NCI-H146 treated with DMSO at 0.1 percent for 48 hours (cell line): Measurements from ENCODE around the gene KLK15.
A peak's percentile ranks its signal among the peaks of the same experiment; 100 is the strongest.
"Not testable (repeated sequence)": the region's sequence is repeated elsewhere in the genome, so short reads cannot be mapped to it uniquely, and the experiment has no call there.

Experiments
- DNase-seq: peaks from one replicate; lab custom pipeline; 2025; ENCODE audit not compliant: unreplicated experiment; lab: John Stamatoyannopoulos, UW

Gene KLK15

DNA sequence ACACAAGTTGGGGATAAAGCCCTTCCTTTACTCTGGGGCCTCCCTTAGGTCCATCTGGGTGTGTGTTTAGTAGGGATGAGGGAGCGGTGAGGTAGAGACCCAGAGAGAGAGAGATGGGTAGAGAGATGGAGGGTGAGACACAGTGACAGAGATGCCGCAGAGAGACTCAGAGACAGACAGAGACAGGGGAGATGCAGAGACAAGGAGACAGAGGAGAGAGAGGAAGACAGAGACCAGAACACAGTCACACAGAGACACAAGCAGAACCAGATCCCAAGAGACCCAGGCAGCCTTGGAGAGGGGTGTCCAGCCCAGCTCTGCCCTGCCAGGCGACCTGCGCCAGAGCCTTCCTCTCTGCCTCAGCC is 12.1 kb downstream of the KLK15 start:
- DNase-seq = no peak

DNA sequence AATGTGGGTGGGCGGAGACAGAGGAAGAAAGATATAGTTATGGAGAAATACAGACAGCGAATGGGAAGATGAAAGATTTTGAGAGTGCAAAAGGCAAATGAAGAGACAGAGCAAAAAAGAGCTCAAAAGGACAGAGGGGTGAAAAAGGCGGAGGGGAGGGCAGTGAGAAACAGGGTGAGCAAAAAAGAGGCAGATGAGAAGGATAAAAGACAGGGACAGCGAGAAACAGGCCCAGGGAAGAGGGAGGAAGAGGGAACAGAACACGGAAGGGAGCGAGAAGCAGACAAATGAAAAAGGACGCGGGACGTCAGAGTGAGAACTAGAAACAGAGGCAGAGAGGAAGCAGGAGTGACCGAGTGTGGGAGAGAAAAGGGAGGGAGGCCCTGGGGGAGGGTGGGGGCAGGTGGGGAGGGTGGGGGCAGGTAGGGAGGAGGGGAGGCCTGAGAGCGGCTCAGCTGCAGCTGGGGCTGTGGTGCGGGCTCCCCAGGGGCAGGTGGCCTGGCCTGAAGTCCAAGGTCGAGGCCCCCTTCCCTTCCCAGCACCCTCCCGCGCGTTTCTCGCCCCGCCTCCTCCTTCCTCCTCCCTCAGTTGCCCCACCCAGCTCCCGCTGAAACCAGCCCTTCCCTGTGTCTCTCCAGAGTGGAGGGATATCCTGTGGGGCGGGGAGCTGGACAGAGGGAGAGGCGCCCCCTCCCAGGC is 12.7 kb downstream of the KLK15 start:
- DNase-seq = no peak

DNA sequence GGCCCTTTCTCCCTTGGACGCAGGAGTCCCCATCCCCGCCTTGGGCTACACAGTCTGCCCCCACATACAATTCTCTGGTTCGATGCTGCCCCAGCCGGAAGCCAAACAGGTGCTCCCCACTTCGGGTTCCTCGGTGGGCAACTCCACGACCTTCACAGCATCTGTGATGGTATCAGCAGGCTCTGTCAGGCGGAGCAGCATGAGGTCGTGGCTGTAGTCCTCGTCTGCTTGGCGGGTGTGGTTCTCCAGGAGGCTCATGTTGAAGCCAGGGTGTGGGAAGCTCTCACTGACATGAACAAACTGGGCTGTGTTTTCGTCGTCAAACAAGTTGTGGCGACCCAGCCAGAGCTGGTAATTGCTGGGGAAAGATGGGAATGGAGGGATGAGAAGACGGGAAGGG is 13.3 kb downstream of the KLK15 start:
- DNase-seq = no peak

DNA sequence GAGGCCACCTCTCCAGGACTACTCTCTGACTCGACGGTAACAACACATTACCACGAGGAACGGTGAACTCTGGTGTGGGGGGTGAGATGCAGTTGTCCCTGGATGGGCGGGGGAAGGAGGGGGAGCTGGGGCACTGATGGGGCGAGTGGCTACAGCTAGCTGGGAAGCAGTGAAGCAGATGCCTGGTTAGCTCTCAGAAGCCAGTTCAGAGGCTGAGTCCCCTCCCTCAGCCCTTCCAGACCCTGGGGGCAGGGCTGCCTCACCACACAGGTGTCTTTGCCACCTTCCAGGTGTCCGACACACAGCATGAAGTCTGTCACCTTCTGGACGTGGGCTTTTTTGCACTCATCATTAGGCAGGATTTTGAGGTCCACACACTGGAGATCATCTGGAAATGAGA is 13.7 kb downstream of the KLK15 start:
- DNase-seq = no peak

DNA sequence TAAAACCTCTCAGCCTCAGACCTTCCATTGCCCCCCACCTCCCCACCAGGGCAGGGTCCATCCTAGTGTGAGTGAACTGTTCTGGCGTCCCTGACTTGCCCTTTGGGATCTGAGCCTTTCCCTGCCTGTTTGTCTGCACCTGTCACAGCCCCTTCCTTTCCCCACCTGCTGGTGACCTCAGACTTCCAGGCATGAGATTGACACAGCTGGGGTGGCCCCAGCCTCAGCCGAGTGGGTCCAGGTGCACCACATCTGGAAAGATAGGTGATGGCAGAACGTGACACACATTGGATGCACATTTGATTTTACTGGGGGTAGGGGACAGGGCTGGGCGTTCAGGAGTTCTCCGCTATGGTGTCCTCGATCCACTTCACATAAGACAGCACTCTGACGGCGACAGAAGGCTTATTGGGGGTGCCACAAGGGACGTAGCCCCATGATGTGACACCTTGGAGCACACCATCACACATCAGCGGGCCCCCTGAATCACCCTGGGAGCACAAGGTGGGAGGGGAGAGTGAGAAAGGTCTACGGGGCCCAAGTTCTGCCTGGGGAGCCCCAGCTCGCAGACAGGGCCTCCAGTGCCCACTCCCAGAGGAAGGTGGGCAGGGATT is 14.4 kb downstream of the KLK15 start:
- peak; percentile 61 for DNase-seq

DNA sequence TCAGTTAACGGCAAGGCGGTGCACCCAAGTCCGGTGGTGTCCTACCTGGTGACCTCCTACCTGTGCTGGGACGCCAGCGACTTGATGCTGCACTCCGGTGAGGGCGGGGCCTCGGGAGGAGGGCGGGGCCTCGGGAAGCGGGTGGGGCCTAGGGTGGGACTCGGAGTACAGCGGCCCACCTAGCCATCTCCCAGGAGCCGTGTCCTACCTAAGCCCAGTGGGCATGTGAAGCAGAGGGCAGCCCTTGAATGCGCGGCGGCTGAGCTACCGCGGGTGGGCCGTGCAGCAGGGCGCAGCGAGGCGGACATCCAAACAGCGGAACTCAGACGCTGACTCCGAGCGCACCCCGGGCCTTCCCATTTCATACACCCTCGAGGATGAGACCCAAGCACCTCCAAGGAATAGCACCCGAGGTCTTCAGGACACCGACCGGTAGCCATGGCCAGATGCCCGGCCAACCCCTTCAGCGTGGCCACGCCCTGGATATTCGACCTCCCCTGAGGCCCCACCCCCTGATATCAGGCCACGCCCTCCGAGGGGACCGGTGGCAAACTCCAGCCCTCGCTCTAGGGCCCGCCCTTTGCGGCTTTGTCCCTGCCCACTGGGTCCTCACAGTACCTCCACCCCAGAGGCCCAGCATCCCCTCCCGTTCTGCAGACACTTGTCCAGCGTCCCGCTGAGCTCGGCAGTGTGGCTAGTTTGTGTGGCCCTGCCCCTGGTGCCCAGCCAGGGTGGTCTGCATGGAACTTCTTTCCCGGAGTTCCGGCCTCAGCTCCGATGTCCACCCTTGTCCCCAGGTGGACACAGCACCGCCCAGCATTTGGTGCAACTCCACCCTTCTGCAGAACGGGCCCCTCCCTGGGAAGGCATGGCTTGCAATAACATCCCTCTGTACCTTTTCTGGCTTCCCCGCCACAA is 15.2 kb downstream of the KLK15 start:
- peak; percentile 88 for DNase-seq

DNA sequence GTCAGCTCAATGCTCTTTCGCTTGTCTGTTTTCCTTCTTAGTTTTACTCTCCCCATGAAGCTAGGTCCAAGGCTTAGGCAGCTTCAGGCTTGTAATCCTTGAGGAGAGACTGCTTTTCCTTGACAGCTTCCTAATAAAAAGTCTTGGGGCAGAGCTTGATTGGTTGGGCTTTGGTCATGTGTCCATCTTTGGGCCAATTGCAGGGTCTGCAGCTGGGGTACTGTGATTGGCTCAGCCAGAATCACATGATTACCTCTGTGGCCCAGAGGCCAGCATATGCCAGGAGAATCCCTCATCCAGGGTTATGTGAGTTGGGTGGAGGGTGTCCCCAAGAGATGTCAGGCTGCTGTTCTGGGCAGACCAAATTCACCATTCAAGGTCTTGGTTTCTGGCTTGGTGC is 17.9 kb downstream of the KLK15 start:
- DNase-seq = no peak

DNA sequence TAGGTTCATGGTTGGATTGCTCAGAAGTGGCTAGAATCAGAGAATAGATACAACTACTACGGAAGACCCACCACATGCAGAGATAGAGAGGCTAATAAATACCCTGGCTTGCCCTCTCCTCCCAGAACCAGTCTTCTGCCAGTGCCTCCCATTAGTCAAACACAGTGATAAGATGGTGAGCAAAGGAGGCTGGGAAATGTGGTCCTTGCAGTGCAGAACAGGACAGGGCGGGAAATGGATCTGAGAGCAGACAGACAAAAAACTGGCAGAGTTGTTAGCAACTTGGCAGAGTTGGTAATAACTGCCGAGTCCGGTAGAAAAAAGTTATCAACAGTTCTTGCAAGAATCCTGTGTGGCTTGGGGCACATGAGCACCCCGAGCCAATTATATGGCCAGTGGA is 18.5 kb downstream of the KLK15 start:
- no peak for DNase-seq

DNA sequence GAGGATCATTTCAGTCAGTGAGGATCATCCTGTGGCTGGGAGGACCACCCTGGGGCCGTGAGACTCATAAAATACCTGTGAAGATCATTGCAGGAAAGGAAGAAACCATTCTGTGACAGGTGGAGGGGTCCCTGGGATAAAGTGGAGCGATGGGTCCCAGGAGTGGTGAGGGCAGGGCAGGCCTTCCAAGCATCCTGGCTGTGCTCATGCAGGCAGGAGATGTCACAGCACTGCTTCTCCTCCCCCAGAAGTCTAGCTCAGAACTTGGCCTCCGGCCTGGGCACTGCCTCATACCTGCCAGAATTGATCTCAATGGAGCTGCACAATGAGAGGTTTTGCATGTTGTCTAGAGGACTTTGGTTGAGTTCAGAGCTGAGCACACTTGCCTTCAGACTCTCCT is 20.9 kb downstream of the KLK15 start:
- DNase-seq = no peak

DNA sequence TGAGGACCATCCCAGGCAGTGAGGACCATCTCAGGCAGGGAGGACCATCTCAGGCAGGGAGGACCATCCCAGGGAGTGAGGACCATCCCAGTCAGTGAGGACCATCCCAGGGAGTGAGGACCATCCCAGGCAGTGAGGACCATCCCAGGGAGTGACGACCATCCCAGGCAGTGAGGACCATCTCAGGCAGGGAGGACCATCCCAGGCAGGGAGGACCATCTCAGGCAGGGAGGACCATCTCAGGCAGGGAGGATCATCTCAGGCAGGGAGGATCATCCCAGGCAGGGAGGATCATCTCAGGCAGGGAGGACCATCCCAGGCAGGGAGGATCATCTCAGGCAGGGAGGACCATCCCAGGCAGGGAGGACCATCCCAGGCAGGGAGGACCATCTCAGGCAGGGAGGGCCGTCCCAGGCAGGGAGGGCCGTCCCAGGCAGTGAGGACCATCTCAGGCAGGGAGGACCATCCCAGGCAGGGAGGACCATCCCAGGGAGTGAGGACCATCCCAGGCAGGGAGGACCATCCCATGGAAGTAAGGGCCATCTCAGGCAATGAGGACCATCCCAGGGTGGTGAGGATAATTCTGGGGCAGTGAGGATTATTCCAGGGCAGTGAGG is 21.6 kb downstream of the KLK15 start:
- DNase-seq = not testable (repeated sequence)

DNA sequence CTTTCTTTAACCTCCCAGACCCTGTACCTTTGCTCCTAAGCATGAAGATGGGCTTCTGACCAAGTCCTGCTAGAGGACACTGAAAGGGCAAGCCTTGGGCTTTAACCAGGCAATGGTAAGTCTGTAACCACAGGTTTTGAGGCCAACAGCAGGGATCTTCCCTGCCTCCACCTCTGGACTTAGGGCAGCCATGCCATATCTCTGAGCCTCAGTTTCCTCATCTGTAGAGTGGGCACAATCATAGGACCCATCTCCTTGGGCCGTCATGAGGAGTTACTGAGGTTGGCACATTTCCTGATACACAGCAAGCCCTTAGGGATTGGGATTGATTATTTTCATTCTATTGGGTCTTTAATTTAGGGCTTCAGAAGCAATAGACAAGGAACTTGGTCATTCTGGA is 24.5 kb downstream of the KLK15 start:
- DNase-seq = no peak

DNA sequence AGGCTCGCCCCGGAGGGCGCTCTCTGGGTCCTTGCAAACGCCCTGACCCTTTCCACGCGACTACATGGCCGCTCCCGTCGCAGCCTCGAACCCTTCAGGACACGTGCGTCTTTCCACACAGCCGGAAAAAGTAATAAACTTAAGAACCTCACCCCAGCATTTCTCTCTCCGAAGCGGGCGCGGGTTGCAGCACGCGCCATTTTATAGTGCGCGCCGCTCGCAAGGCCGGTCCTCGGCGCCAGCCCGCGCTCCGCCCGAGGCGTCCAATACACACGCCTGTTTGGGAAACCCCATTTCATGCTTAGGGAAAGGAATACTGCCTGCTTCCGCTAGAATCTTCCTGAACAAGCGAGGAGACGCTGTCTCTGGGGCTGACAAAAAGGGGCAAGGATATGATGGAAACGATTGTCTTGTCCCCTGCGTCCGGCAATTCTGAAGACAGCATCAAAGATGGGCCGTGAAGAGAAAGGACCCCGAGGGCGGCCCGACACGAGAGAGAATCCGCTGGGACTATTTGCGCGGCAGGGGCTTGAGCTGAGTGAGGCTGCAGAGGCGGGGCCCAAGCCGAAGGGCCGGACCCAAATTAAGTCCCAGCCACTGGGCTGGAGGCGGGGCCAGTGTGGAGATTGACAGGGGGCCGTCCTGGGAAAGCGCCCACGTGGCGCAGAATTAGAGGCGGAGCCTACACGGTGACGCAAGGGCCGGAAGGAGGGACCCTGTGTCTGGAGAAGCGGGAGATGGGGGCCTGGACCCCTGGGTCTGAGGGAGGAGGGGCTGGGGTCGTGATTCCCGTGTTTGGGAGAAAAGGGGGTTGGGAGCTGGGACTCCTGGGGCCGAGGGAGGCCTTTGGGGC is 28.7 kb downstream of the KLK15 start:
- peak; percentile 97 for DNase-seq

DNA sequence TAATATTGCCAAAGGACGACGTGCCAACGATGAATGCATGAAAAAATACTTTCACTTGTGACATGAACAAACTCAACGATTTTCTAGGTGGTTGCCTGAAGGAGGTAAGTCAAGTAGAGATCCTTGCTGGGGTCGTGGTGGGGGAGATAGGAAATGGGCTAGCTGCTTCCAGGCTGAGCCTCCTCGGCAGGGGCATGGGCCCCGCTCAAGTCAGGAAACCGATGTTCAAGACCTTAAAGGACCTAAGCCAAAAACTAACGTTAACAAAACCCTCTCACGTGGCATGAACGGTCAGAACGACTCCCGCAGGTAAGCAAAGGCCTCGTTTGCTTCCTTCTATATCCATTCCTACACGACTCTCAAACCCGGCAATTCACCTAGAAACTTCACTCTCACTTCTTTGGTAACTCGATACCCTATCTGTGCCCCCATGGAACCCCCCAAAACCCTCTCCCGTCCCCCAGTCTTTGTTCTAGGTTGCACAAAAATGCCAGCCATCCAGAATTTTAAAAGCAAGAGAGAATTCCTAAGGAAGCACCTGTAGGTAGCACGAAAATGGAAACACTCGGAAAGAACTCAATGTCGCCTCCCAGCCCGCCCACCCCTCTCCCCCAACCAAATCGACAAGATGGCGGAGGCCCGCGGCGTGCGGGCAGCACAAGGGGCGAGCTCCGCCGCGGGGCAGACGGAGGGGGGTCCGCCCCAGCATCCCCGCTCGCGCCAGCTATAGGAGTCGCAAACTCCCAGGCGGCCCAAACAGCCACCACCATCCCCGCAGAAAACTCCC is 29.5 kb downstream of the KLK15 start:
- peak; percentile 38 for DNase-seq

DNA sequence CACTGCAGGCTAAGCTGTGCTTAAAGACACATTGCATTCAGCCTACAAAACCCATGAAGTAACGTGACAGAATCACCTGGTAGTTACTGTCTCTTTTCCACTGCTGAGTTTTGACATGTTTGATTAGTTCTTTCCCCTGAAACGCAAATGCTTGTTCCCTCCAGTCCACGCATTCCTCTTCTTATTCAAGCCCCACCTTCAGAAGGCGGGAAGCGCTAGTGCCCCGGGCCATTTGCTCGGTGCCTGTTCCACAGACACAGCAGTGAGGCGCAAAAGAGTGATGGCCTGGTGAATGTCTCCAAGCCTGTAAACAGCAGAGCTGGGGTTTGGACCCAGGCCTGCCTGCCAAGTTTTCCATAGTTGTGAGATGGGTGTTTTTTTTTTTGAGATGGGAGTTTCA is 32.3 kb downstream of the KLK15 start:
- no peak for DNase-seq

DNA sequence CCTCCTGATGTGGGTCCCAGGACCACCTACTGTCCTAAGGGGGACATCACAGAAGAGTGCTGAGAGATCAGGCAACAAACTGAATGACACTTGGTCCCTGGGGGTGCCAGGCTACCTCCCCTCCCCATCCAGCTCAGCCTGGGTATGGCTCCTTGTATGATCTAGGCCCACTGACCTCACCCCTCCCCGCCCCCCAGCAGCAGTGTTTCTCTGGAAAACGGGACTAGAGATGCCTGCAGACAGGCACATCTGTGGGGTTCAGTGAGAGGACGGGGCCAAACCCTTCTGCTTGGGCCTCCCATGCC is 33.9 kb downstream of the KLK15 start:
- DNase-seq = no peak

DNA sequence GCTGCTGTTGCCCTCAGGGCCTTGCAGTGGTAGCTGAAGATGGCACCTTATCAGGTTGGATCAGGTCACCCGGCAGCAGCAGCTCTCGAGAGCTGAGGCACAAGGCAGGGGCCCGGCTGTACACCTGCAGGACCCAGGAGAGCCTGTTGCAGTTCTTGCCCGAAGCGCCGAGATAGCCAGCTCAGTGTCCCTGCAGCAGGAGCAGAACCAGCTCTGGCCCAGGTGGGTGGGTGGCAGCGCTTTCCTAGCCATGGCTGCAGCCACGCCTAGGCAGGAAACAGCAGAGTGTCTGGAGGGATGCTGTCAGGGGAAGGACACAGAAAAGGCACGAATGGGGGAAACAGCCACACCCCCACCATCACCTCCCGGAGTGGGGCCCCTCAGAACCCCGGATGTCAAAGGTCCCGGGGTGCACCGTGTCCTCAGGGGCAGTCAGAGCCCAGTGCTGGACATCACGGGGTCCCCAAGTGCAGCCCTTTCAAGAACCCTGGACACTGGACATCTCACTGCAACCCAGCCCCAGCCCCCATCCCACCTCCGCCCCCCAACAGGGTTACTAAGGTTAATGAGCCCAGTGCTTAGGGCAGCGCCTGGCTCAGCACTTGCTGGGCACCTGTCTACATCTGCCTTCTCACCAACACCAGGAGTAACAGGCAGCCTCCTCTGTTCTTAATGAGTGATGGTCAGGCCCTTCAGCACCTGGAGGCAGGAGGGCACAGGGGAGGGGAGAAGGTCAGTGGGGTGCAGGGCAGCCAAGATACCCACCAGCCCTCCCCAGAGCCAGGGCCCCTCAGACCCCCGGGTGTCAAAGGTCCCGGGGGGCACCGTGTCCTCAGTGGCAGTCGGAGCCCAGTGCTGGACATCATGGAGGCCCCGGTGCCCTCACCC is 34.5 kb downstream of the KLK15 start:
- DNase-seq = no peak

DNA sequence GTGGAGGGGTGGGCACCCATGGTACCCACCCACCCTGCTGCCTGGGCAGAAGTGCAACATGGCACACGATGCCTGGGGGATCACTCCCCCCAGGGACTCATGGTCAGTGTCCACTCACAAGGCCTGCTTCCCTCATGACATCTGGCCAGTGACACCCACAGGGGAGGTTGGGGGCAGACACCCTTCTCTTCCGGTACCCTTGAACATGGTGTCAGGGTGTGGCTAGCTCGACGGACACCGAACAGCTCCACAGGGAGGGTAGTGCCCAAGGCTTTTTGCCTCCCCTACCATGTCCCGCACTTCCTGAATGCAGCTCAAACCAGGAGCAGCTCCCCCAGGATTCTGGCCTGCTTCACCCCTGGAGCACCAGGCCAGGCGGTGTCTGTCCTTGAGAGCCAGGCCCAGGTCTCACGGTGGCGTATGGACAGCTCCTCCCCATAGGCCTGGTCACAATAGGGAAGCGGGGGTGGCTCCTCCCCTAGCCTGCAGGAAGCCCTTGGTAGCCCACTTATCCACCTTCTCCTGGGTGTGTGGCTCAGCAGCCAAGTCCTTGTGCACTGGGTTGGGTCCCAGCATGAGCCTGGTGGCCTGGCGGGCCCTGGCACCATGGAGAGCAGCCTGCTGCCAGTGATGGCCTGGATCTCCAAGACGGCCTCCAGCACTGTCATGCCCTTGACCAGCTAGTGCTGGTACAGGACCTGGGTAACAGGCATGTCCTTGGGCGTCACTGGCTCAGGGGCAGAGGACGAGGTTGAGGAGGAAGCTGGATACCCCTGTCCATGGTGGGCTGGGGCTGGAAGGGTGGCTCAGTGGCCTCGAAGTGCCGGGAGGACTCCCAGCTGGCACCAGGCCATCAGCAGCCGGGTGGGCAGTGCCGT is 35.4 kb downstream of the KLK15 start:
- no peak for DNase-seq

DNA sequence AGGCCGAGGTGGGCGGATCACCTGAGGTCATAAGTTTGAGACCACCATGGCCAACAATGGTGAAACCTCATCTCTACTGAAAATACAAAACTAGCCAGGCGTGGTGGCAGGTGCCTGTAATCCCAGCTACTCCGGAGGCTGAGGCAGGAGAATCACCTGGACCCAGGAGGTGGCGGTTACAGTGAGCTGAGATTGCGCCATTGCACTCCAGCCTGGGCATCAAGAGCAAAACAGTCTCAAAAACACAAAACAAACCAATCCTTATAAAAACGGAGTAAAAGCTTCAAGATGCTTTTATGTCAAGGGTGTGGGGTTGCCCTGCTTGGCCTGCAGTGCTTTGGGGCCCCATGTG is 36.0 kb downstream of the KLK15 start:
- DNase-seq = no peak
